HG03521 (cell line): ENCODE results near the gene RMDN3.

Experiments
- ATAC-seq: cut with Tn5 transposase; IDR thresholded peaks from one replicate; pipeline ENCODE4 v1.9.1; 2021; ENCODE audit warnings: mild to moderate bottlenecking, moderate library complexity; ENCODE audit not compliant: unreplicated experiment

Gene RMDN3

DNA sequence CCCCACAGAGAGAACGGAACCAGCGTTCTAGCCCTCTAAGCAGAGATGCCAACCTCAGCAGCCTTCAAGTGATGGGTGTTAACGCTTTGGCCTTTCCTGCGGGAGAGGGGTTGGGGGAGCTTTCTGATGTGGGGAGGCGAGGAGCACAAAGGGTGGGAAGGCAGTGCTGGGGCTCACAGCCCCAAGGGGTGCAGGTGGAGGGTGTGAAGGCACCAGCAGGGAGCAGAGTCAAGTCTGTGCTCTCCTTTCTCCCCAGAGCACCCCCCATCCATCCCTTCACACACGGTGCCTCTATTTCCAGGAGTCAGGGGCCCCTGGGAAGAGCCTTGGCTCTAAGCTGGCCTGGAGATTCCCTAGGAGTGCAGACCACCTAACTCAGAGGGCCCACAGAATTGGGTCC, 18.8 kb upstream of the RMDN3 start:
- ATAC-seq = no peak

DNA sequence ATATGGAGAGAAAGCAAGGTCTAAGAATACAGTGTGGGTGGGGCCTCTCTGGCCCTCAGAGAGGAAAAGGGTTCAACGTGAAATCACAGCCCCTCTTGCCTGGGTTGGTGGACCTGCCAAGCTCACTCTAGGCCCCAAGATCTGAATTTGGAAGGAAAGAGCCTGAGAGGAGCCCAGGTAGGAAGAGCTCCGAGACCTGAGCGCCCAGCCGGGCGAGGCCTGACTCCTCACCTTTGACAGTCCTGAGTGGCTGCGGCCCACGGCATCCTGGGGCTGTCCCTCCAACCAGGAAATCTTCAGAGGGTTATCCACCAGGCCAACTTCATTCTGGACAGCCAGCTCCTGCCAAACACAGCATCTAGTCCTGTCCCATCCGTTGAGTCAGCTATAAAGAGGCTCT, 18.4 kb upstream of the RMDN3 start:
- no peak for ATAC-seq

DNA sequence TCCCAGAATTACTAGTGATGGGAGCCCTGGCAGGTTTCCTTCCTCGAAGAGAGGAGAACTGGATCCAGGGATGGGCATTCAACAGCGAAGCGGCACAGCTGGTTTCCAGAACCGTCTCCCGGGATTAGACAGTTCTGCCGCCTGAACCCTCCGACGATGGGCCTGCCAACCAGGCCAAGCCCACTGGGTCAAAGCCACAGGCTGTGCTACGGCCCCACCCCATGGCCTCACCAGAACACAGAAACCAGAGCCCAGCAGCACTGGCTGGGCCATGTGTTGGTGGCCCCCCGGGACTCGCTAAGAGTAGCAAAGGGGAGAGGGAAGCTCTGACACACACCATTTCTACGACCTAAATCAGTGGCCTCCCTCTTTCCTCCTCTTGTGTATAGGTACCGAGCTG, 17.0 kb upstream of the RMDN3 start:
- no peak for ATAC-seq

DNA sequence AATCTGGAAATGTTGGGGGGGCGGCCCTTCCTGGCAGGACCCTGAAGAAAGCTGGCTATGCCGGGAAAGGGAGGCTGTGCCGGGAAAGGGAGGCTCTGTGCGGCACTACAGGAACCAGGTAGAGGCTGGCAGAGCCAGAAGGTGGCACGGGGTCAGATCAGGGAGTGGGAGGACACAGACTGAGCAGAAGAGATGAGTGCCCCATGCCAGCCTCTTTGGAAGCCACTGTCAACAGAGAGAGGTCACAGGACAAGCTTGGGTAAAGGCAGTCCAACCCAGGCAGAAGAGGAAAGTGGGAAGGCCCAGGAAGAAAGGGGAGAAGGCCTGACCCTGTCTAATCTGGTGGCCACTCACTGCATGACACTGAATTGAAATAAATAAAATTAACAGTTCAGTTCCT, 16.2 kb upstream of the RMDN3 start:
- no peak for ATAC-seq

DNA sequence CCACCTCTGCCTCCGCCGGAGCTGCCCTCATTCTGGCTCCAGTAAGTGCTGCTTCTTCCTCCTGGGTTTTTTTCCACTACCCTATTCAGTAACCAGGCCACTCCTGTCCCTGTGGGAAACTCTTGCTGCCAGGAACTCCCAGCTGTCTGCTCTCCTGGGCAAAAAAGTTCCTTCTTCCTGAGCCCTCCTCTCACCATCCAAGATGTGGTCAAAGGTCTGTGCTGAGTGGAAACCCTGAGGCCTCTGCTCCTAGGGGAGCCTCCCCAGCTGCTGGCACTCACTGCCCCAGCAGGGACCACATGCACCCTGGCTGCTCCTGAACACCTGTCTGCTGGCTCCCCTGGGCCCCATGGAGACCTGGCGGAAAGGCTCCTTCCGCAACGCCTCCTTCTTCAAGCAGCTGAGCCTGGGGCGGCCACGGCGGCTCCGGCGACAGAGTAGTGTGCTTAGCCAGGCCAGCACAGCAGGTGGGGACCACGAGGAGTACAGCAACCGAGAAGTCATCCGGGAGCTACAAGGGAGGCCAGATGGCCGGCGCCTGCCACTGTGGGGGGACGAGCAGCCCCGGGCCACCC, 15.2 kb upstream of the RMDN3 start:
- no peak for ATAC-seq

DNA sequence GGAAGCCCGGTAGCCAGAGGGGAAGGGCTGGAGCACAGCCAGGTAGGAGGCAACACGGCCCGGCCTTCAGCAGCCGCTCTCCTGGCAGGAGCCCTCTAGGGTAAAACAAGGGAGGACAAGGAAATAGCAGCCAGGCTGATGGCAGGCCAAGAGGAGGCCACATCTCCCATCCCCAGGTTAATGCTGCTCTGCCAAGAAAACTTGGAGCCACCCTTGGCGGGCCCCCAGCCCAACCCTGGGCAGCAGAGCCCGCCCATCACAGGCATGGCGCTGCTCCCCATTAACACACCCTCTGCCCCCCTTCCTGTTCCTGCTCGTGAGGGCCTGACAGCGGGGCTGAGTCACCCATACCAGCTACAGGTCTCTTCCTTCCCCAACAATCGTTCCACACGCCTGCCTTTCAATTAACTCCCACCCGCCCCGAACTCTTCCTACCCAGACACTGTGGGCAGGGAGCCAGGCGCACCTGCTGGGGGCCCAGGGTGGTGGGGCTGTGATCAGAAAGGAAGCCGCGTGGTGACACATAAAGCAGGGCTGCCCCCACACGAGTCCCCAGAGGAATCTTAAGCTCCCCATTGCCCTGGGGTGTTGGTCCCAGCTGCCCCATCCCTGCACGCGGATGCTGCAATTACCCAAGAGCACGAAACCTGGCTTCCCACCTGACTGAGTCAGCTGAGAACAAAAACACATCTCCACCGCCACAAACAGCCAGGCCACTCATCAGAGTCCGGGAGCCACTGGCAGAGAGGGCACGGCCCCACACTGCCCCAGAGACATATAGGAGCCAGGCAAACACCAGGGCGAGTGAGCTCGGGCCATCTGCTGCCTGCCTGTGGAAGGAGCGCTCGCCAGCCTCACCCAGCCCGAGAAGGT, 14.5 kb upstream of the RMDN3 start, which contains the start of gene C15orf62:
TSS of gene C15orf62 (plus strand) at position 707 of the 873 bp plus-strand sequence. CDS start 516 bp downstream, outside the sequence.
- ATAC-seq = no peak

DNA sequence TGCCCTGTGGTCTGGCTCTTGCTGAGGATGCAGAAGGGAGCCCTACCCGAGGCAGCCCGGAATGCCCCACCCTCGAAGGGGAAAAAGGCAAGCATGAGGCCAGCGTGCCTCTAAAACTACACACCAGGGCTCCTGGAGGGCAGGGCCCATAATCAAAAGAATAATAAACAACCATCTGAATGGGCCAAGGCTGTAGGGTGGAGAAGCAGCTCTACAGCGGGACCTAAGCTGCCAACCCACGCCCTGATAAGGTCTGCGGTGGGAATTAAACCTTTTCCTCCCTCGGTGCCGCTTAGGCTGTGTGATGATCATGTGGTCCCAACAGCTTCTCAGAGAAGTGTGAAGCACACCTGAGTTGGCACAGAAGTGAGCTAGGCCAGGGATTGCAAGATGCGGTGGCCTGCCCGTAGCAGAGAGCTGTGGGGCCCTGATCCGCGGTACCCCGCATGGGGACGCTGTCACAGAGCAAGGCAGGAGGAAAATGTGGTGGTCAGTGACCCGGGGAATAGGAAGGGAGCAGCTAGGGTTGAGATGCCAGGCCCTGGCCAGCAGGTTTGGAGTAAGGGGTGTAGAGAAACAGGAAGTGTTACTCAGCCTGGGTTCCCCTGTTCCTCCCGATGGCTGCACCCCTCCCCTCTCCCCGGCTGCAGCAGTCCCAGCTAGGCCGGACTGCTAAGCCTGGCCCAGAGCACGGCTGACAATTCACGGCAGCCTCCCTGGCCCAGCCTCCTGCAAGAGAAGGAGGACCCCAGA, 13.6 kb upstream of the RMDN3 start:
- ATAC-seq = no peak

DNA sequence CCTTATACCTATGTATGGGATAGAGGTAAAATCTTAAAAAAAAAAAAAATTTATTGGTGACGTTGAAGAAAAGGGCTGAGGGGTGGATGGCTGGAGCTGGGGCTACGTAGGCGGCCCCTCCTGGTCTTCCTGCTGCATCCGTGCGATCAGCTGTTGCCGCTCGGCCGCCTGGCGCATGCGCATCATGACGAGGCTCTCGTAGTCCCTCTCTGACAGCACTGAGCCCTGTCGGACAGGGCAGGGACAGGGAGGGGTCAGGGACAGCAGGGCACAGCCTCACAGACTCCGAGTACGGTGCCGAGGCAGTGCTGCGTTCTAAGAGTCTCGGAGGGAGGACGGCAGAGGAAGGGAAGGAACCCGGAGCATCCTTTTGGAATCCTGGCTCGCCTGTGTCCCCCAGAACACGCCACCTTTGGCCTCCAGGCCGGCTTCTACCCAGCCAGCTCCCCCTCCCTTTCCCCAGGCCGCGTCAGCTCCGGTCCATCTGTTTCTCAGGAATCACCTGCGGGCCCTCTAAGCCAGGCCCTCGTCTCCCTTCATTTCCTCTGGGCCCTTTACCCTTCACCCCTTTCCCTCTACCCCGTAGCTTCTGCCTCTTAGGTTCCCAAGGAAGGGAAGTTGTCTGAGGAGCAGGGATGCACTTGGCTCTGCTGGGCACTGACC, 12.9 kb upstream of the RMDN3 start:
- no peak for ATAC-seq

DNA sequence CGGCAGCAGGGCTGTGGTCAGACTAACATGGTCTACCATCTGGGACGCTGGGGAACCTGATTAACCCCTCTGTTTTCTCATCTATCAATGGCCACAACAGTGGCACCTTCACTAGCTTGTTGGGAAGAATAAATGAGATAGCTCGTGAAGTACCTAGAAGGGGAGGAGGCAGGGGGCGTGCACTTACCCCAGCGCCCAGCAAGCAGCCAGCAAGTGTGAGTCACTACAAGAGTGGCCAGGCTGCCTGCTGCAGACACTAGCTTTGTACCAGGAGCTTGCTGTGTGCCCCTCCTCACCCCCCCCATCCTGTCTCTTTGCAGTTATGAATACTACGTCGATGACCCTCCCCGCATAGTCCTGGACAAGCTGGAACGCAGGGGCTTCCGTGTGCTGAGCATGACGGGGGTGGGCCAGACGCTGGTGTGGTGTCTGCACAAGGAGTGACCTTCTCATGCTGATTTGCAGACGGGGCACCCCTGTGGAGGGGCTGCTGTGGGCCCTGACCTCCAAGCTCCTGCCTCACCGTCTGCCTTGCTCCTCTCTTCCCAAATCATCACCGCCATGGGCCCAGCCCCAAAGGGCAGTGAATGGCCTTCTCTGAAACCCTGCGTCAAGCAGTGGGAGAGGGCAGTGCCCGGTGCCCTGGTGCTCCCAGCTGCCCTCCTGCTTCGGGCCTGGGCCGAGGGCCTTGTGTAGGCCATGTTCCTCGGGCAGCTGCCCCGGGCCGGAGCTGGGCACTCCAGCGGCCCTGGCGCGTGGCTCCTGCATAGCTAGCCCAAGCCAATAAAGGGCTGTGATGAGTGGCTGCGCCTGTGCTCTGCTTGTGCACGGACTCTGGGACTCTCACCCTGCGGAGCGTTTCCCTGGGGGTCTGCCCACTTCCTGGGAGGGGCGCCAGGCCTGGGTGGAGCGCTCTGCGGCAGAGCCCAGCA, 12.1 kb upstream of the RMDN3 start:
- no peak for ATAC-seq

DNA sequence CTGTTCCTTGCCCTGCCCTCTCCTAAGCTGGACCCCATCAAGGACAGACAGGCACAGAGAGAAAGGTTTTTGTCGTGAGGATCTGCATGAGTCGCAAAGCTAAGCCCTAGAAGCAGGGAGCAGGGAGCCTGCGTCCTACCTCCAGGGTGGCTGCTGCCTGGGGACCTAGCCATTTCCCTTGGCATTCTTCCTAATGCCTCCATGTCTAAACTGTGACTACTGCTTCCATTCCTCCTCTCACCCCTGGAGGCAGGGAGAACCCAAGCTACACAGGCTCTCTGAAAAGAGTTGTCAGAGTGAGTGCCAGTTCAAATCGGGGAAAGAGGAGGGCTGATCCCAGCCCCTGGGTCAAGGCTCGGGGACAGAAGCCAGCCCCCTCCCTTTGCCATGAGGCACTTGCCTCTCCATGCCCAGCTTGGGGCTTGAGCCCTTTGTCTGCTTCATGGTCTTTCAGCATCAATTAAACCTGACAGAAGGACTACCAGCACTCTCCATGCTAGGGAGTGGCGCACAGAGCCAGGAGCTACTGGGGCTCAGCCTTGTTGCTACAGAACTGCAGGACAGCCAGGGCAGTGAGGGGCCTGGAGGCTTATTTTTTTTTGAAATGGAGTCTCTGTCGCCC, 11.3 kb upstream of the RMDN3 start:
- ATAC-seq = no peak

DNA sequence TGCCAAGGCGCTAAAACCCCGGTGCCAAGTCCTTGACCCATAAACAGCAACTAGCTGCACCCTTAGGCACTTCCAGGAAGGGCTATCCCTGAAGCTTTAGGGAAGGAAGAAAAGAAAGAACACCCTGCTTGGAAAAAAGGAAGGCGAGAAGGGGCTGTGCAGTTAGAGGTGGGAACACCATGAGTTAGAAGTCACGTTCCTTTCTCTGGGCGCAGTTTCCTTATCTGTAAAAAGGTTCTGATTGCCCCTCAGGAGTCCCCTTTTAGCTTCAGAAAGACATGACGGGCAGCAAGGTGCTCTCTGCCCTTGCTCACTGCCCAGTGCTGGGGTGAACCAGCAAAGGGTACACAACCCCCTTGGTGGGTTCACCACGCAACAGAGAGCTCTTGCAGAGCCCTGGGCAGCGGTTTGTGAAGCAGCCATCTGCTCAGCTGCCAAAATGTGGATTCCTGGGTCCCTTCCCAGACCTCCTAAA, 9.6 kb upstream of the RMDN3 start:
- ATAC-seq = no peak

DNA sequence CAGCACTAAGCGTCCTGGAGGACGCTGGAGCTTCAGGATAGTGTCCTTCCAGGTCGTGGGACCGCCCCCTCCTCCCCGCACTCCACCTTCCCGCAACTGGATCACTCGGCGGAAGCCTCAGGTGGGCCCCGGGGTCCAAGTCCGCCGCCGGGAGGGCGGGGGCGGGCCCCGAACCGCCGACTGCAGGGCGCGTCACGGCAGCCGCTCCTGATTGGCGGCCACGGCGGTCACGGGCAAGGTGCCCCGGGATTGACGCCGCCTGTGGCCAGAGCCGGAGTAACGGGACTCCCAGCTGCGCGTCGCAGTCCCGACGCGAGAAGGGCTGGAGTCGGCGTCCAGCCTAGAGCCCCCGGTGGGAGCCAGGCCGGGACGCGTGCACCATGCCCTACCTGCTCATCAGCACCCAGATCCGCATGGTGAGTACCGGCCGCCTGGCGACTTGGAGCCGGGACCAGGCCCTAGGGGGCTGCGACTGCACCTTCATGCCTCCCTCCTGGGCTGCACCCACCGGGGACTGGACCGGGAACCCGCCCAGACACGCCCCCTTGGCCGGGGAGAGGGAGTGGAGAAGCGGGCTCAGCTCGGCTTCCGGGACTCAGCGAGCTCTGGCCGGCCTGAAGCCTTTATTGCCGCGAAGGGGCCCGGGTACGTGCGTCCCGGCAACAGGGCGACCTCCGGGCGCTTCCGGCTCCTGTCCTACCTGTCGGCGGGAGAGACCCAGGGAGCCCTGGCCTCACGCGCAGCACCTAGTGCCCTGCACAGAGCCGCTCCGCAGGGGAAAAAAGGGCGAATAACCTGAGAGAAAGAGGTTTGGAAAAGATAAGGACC, 9.0 kb upstream of the RMDN3 start, which contains the start of gene GCHFR:
TSS of gene GCHFR (plus strand) at position 268 of the 828 bp plus-strand sequence. CDS start at position 381, 113 bp downstream.
- ATAC-seq = peak; percentile 46

DNA sequence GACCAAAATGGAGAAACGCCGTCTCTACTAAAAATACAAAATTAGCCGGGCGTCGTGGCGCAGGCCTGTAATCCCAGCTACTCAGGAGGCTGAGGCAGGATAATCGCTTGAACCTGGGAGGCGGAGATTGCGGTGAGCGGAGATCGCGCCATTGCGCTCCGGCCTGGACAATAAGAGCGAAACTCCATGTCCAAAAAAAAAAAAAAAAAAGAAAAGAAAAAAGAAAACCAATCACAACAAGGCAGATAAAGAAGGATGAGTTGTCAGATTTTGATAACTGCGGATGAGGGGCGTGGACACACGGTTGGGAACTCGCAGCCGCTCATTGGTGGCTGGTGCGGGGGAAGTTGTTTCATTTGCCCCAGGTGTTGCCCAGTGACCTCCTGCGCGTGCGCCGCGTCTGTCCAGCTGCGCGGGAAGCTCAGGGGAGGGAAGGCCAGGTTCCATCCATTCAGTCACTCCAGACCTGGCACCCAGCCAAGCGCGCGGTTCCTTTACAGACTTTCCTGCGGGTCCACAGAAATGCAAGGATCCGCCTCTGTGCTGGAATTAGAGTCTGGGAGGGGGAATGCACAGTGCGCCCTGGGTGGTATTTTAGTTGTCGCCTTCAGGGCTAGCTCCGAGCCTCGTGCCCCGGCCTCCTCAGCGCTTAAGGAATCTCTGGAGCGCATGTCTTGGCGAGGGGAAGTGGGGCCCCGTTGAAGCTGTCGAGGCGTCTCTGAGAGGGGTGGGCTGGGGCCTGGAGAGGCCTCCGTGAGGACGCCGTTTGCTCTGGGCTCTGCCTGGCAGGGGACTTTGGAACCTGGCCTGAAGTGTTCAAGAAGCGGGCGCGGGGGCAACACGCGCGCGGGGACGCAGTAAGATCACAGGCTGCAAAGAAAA, 8.1 kb upstream of the RMDN3 start:
- ATAC-seq = no peak

DNA sequence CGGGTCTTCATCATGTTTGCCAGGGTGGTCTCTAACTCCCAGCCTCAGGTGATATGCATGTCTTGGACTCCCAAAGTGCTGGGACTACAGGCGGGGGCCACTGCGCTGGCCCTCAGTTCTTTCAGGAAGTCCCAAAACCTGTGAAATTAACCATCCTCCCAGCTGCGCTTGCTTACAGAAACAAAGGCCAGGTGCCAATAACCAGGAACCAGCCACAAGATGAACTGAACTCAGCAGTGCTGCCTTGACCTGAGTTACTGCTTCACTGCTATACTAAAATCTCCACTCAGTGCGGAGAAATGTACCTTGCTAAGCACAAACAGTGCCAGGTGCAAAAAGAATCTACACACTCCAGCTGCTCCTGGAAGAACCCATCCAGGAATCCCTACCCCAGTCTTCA, 4.9 kb upstream of the RMDN3 start:
- no peak for ATAC-seq

DNA sequence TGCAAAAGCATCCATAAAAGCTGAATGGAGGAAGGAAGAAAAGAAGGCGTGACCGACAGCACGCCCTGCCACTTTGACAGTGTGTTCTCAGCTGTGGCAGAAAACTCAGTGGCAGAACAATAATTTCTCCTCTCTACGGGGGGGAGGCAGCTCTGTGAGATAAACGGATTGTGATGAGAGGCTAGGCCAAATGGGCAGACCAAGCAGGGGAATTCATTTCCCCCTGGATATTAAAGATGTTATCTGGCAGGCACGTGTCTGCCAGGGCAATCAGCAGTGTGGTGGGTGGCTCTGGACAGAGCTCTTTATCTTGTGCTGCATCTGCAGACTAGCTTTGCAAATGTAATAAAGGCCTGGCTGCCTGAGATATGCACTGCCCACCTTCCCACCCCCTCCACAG, 1.9 kb upstream of the RMDN3 start:
- no peak for ATAC-seq

DNA sequence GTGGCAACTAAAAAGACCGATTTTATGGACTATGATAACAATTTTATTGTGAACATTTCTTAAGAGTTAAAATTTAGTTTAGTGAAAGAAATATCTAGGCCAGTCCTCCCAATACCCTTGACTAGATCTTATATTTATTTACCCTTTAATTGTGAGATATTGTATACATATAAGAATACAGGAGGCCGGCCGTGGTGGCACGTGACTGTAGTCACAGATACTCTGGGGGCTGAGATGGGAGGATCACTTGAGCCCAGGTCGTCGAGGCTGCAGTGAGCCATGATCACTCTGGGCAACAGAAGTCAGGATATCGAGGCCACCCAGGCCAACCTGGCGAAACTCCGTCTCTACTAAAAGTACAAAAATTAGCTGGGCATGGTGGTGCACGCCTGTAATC, 756 bp upstream of the RMDN3 start:
- ATAC-seq = no peak

DNA sequence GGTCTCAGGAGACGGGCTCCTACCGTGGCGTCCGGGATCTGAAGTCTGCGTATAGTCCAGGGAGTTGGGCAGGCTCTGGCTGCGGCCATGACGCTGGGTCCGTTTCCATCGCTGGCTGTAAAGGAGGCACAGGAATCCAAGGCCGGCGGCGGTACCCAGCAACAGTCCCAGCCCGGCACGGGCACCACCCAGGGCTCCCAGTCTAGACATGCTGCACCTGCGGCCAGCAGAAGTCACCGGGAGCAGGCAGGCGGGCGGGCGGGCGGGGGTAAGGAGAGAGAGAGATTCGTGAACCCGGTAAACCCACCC, 526 bp downstream of the RMDN3 start:
- no peak for ATAC-seq

DNA sequence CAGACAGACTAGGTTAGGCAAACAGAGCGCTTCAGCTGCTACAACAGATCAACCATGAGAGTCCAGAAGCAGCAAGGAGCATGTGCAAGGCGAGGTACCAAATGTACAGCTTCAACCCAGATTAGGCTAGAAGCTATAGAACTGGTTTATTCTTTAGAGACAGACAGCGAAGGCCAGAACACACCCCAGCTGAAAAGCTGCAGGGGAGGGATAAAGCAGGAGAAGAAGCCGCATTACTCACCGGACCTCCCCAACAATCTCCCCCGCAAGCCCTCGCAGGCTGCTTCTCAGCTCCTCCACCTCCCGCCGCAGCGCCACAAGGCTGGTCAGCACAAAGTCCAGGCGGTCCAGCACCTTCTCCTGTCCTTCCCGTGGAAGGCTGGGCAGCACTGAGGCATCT, 3.3 kb downstream of the RMDN3 start:
- no peak for ATAC-seq
